ENCODE data around the gene UCP3. TPM values are rescaled to one million over a fixed set of nuclear protein-coding genes. Genes with fewer than 3 reads are reported as not detected.

UCP3 gene
- total and polyA plus RNA-seq, 2 of the 8 experiments (the other 6 are each of a cell fraction or from before 2014, with no cell fraction given), result 0.85 to 1.3 TPM

Other genes with a start within 250 kb of the UCP3 start
- gene RAB6A, start 248.0 kb downstream of the UCP3 start, total RNA-seq (2021; fragmentation: NEBNext Ultra II Directional; extraction: Animal tissue kit (Norgen Biotek cat#: 25700)), result 88.6 and 89.3 TPM in 2 replicates
- 24.4 and 33.5 TPM in 2 replicates for gene RAB6A, start 248.0 kb downstream of the UCP3 start, polyA plus RNA-seq (2011; rRNA removed)
- 59.9 and 60.7 TPM in 2 replicates for gene MRPL48, start 221.2 kb downstream of the UCP3 start, total RNA-seq (2021; fragmentation: NEBNext Ultra II Directional; extraction: Animal tissue kit (Norgen Biotek cat#: 25700))
- 22.8 and 34.9 TPM in 2 replicates for gene MRPL48, start 221.2 kb downstream of the UCP3 start, polyA plus RNA-seq (2011; rRNA removed)
- gene COA4, start 132.2 kb downstream of the UCP3 start, total RNA-seq (2021; fragmentation: NEBNext Ultra II Directional; extraction: Animal tissue kit (Norgen Biotek cat#: 25700)), result 177 TPM in 2 replicates
- 371 and 380 TPM in 2 replicates for gene COA4, start 132.2 kb downstream of the UCP3 start, polyA plus RNA-seq (2011; rRNA removed)
- gene PAAF1, start 132.1 kb downstream of the UCP3 start, total RNA-seq (2021; fragmentation: NEBNext Ultra II Directional; extraction: Animal tissue kit (Norgen Biotek cat#: 25700)), result 28.8 TPM in 2 replicates
- 18.3 and 24.4 TPM in 2 replicates for gene PAAF1, start 132.1 kb downstream of the UCP3 start, polyA plus RNA-seq (2011; rRNA removed)
- gene DNAJB13, start 58.1 kb downstream of the UCP3 start, total RNA-seq (2021; fragmentation: NEBNext Ultra II Directional; extraction: Animal tissue kit (Norgen Biotek cat#: 25700)), result 0.54 TPM in 1 of 2 replicates, not detected in the other
- 0.05 and 0.27 TPM in 2 replicates for gene DNAJB13, start 58.1 kb downstream of the UCP3 start, polyA plus RNA-seq (2011; rRNA removed)
- gene UCP2, start 26.2 kb downstream of the UCP3 start, total RNA-seq (2021; fragmentation: NEBNext Ultra II Directional; extraction: Animal tissue kit (Norgen Biotek cat#: 25700)), result 39.8 and 46.2 TPM in 2 replicates
- gene UCP2, start 26.2 kb downstream of the UCP3 start, polyA plus RNA-seq (2011; rRNA removed), result 55.2 and 79.1 TPM in 2 replicates
- 28.7 and 29.1 TPM in 2 replicates for gene C2CD3, start 161.9 kb upstream of the UCP3 start, total RNA-seq (2021; fragmentation: NEBNext Ultra II Directional; extraction: Animal tissue kit (Norgen Biotek cat#: 25700))
- 10.3 and 11.0 TPM in 2 replicates for gene C2CD3, start 161.9 kb upstream of the UCP3 start, polyA plus RNA-seq (2011; rRNA removed)
- 58.9 and 64.5 TPM in 2 replicates for gene PPME1, start 162.2 kb upstream of the UCP3 start, total RNA-seq (2021; fragmentation: NEBNext Ultra II Directional; extraction: Animal tissue kit (Norgen Biotek cat#: 25700))
- gene PPME1, start 162.2 kb upstream of the UCP3 start, polyA plus RNA-seq (2011; rRNA removed), result 55.1 and 66.8 TPM in 2 replicates

Measured in H1 (cell line).